ENCODE results near the gene PTBP1.

Gene PTBP1

DNA sequence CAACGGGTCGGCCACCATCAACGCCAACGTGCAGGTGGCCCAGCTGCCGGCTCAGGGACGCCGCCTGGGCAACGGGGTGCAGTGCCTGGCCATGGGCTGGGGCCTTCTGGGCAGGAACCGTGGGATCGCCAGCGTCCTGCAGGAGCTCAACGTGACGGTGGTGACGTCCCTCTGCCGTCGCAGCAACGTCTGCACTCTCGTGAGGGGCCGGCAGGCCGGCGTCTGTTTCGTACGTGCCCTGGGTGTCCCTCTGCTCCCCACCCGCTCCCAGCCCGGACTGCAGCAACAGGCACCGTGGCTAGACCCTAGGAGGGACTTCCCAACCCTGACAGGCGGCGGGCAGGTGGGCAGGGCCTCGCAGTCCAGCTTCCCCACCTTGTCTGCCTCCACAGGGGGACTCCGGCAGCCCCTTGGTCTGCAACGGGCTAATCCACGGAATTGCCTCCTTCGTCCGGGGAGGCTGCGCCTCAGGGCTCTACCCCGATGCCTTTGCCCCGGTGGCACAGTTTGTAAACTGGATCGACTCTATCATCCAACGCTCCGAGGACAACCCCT lies 58.4 kb downstream of the PTBP1 start:
- DNase-seq, result no peak

DNA sequence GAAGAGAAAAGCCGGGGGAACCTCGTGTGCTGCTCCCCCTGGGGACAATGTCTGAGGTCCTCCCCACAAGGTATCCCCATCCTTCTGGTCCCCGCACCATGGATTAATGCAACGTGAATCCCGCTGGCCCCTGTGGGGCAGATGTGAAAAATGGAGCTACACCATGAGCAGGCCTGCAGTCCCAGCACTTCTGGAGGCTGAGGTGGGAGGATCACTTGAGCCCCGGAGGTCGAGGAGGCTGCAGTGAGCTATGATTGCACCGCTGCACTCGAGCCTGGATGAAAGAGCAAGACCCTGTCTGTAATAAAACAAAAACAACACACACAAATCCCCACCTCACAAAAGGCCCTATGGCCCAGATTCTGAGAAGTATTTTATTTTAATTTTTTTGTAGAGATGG lies 61.0 kb downstream of the PTBP1 start:
- DNase-seq, result no peak

DNA sequence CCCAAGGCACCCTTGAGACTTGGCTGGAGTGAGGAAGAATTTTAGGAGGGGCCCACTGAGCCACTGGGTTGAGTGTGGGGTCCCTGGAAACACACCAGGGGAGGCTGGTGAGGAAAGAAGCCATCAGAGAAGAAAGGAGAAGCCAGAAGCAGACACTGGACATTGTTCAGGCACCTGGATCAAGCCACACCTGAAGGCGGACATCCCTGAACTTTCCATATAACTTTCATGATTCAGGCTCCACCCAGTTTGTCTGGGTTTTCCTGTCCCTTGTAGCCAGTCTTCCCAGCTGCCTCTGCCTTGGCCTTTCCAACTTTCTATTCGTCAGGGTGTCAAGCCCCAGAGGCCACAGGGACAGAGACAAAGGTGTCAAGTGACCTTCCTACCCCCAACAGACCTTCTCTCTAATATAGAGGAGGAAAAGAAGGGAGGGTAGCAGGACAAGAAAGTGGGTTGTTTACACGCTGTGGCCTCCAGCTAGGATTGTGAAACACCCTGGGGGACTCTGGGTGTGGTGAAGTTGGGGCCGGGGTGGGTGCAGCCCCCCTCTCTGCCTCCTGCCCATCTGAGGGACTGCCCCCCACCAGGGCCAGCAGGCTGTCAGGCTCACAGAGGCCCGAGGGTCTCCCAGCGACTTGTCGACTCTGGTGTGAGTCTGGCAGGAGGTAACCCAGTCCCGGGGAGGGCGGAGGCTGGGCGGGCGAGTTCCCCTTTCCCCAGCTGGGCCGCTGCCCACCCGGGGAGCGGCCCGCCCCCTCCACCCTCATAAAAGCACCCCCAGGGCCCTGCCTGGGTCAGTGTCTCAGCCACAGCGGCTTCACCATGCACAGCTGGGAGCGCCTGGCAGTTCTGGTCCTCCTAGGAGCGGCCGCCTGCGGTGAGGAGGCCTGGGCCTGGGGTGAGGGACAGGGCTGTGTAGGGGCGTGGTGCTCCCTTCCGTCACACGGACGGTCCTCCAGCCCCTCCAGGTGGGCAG lies 61.9 kb downstream of the PTBP1 start, which contains the start of gene CFD:
Gene CFD, plus strand, starts transcription at position 797 of the 976 bp plus-strand sequence. Its CDS starts 26 bp downstream, at position 823.
- peak; percentile 40 for DNase-seq

DNA sequence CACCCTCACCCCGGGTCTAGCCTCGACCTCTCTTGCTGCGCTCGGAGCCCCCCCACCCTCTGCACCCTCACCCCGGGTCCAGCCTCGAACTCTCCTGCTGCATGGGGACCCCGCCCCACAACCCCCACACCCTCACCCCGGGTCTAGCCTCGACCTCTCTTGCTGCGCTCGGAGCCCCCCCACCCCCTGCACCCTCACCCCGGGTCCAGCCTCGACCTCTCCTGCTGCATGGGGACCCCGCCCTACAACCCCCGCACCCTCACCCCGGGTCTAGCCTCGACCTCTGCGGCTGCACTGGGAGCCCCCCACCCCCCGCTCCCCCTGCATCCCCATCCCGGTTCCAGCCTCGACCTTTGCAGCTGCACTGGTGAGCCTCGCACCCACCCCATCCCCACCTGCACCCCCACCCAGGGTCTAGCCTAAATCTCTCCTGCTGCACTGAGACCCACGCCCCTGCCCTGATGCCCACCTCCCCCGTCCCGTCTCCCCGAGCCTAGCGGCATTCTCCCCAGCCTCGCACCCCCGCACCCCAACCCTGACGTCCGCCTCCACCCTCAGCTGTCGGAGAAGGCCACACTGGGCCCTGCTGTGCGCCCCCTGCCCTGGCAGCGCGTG lies 64.0 kb downstream of the PTBP1 start:
- no peak for DNase-seq
